Prostate gland (tissue), 2 donors: ENCODE data around the gene ABHD17B. TPM values are rescaled to one million over a fixed set of nuclear protein-coding genes. Genes with fewer than 3 reads are reported as not detected.
A peak's percentile ranks its signal among the peaks of the same experiment; 100 is the strongest.

Source experiments
- DNase-seq: peaks from one replicate; pipeline ENCODE4 v3.0.0-alpha.2; 2019; ENCODE audit warnings: low spot score
- H3K27ac ChIP-seq, 2 donors: fragments of 200-600 bp; sonication (generic); 2 replicates each; pipeline ENCODE4 v1.5.1; 2017 to 2019
- H3K27me3 ChIP-seq: fragments of 200-600 bp; sonication (generic); replicated peaks from 2 replicates; pipeline ENCODE4 v1.5.1; 2019; ENCODE audit not compliant: insufficient read depth
- H3K36me3 ChIP-seq, 2 donors: fragments of 200-600 bp; sonication (generic); 1 replicate in 1 of 2; 2 replicates in 1 of 2; pipeline versions ENCODE4 v1.5.1 to v1.8.1; 2017 to 2019
- H3K4me1 ChIP-seq: fragments of 200-600 bp; sonication (generic); replicated peaks from 2 replicates; pipeline ENCODE4 v1.5.1; 2019
- H3K4me3 ChIP-seq, 2 donors: fragments of 200-600 bp; sonication (generic); 2 replicates each; pipeline ENCODE4 v1.5.1; 2017 to 2019
- H3K9me3 ChIP-seq: fragments of 200-600 bp; sonication (generic); 2 replicates; pipeline ENCODE4 v1.5.1; 2017
- CTCF ChIP-seq, 4 experiments: fragments of 200-600 bp in 2 of 4; fragments of 450-650 bp in 2 of 4; sonication (generic) in 2 of 4; IDR thresholded peaks; 1 replicate in 3 of 4; 2 replicates in 1 of 4; pipeline ENCODE4 v1.5.1; 2016 to 2019; ENCODE audit warnings: antibody characterized with exemption in 4 of 4, mild to moderate bottlenecking in 2 of 4, moderate library complexity in 2 of 4
- POLR2A ChIP-seq: fragments of 450-650 bp; IDR thresholded peaks from one replicate; pipeline ENCODE4 v1.6.1; 2016; ENCODE audit warnings: antibody characterized with exemption, mild to moderate bottlenecking
- POLR2AphosphoS5 ChIP-seq: sonication (generic); formaldehyde crosslinking; IDR thresholded peaks from one replicate; pipeline ENCODE4 v1.6.1; 2017; ENCODE audit warnings: antibody characterized with exemption
- whole genome bisulfite sequencing: methylation state at CpG from one replicate; pipeline ENCODE4 v1.1.5; 2018; 5-methylcytosine and 5-hydroxymethylcytosine counted together
- intact Hi-C: fragments of 100-400 bp; cut with DNase I; formaldehyde crosslinking; loops from one replicate; pipeline ENCODE4 v1.14.2; 2022
- total RNA-seq, 2 donors: library from RNA; depleted of rRNA; stranded (reverse); fragments of >200 nt; gene quantifications; one replicate each; pipeline ENCODE4 v1.1.0, GENCODE V29; 2016

Gene ABHD17B
- total RNA-seq, 2 donors from 2014 or later, result 31.6 to 42.4 TPM

- Histone ChIP-seq H3K4me1 (no peaks in the 10 kb centered on the region), H3K4me3 (no peak overlapping the region), H3K9me3 (no peaks in the 10 kb centered on the region), H3K27me3 (no peaks in the 10 kb centered on the region), H3K27ac (no peak overlapping the region), H3K36me3 (no peaks in the 10 kb centered on the region)
- intact Hi-C loops, result no loop called here
- WGBS, result 95% methylated on average over 5 of the region's 5 CpGs
- no peak for TF ChIP-seq POLR2A
- TF ChIP-seq CTCF (IDR thresholded peaks at IDR 0.05), result no peak
- no peak for TF ChIP-seq POLR2AphosphoS5
- no peak for DNase-seq
Observed at GRCh38 chr9:71918419-71918818, 7.4 kb upstream of the ABHD17B start.

GRCh38 chr9:71916834-71917534 lies 6.0 kb upstream of the ABHD17B start:
- no peaks in the 10 kb centered on the region for H3K27me3 ChIP-seq
- no peaks in the 10 kb centered on the region for H3K4me1 ChIP-seq
- no peak for DNase-seq
- TF ChIP-seq POLR2AphosphoS5 (no peak), CTCF (IDR thresholded peaks at IDR 0.05) (no peak), POLR2A (no peak)
- intact Hi-C loops, result no loop called here
- no peak overlapping the region for H3K4me3 ChIP-seq
- H3K9me3 ChIP-seq, result no peaks in the 10 kb centered on the region
- H3K27ac ChIP-seq, result no peak overlapping the region
- no peaks in the 10 kb centered on the region for H3K36me3 ChIP-seq

- H3K9me3 ChIP-seq, result no peaks in the 10 kb centered on the region
- H3K4me3 ChIP-seq, result no peak overlapping the region
- no peaks in the 10 kb centered on the region for H3K36me3 ChIP-seq
- intact Hi-C loops, result no loop called here
- H3K4me1 ChIP-seq, result no peaks in the 10 kb centered on the region
- H3K27ac ChIP-seq, result no peak overlapping the region
- DNase-seq, result no peak
- H3K27me3 ChIP-seq, result no peaks in the 10 kb centered on the region
- TF ChIP-seq CTCF (IDR thresholded peaks at IDR 0.05) (no peak), POLR2AphosphoS5 (no peak), POLR2A (no peak)
Observed at GRCh38 chr9:71915495-71915894, 4.5 kb upstream of the ABHD17B start.

GRCh38 chr9:71911908-71912335 lies 929 bp upstream of the ABHD17B start:
- TF ChIP-seq CTCF (IDR thresholded peaks at IDR 0.05), result no peak
- TF ChIP-seq POLR2A, result no peak
- TF ChIP-seq POLR2AphosphoS5, result no peak
- WGBS, result 0% methylated on average over 9 of the region's 9 CpGs
- no peak for DNase-seq

GRCh38 chr9:71910650-71911060 lies 338 bp downstream of the ABHD17B start:
- Histone ChIP-seq H3K9me3 (no peaks in the 10 kb centered on the region), H3K4me3 (peak overlapping the region; percentile 96), H3K27me3 (no peaks in the 10 kb centered on the region), H3K4me1 (no peaks in the 10 kb centered on the region), H3K27ac (peak overlapping the region; percentile 93 to 95), H3K36me3 (no peaks in the 10 kb centered on the region)
- intact Hi-C loops, result loop anchor here (2.0 kb wide), 1 partner anchor 142 kb away; the partner anchor contains the start of gene CEMIP2
- TF ChIP-seq POLR2A (no peak), CTCF (IDR thresholded peaks at IDR 0.05) (no peak), POLR2AphosphoS5 (no peak)
- under 1% methylated on average over 32 of the region's 56 CpGs for WGBS
- DNase-seq, result peak; percentile 10

More at GRCh38 chr9:71911908-71912335, 929 bp upstream of the ABHD17B start:
- no peaks in the 10 kb centered on the region for H3K36me3 ChIP-seq
- H3K9me3 ChIP-seq, result no peaks in the 10 kb centered on the region
- H3K4me3 ChIP-seq, result peak overlapping the region; percentile 96
- no peaks in the 10 kb centered on the region for H3K4me1 ChIP-seq
- intact Hi-C loops, result loop anchor here (2.0 kb wide), 1 partner anchor 143 kb away; the partner anchor contains the start of gene CEMIP2
- no peaks in the 10 kb centered on the region for H3K27me3 ChIP-seq
- H3K27ac ChIP-seq, result peak overlapping the region; percentile 93 to 95
